Measurements from ENCODE around the gene IFRD2. TPM values are rescaled to one million over a fixed set of nuclear protein-coding genes. Genes with fewer than 3 reads are reported as not detected.

Gene IFRD2
- total and polyA plus RNA-seq, 2 of the 13 experiments (the other 11 are each of a cell fraction or from before 2014, with no cell fraction given), result 32.8 to 96.1 TPM

- DNase-seq (ENCODE audit: low spot score) (no peak), FAIRE-seq (no peak), ATAC-seq (no peak; the same call in 2 of the 3 replicates)
- in situ Hi-C loops (cut with HindIII; ENCODE audit: extremely low pct_ligation_motif_present, low pct_unique_long_range_greater_than_20kb), result loop anchor here (5.0 kb wide), 1 partner anchor 61 kb away; the partner anchor contains the start of gene HYAL2
- no TSS peak for BruUV-seq (replicated peaks)
- Histone ChIP-seq H4K20me1 (ENCODE audit: insufficient read depth, low read length) (no peaks in the 10 kb centered on the region), H3K9me3 (ENCODE audit: low read length) (no peaks in the 10 kb centered on the region), H3K79me2 (ENCODE audit: insufficient read depth, low read length) (peaks cover 12% of the 10 kb centered on the region), H3K4me3 (replicated peaks in 1 of 3; ENCODE audit: insufficient read depth in 1 of 3, low read depth in 2 of 3, low read length in 3 of 3) (peak overlapping the region; percentile 50 to 76 (median 62); a peak in 5 of 6 replicates), H3K4me1 (ENCODE audit: insufficient read depth, low read length) (peaks cover 67% of the 10 kb centered on the region), H3K27ac (ENCODE audit: extremely low read length, insufficient read depth, low read length) (peak overlapping the region; percentile 99), H3K27me3 (ENCODE audit: control insufficient read depth in 1 of 2, insufficient read depth in 2 of 2, low read length in 2 of 2) (no peaks in the 10 kb centered on the region), H3K4me2 (ENCODE audit: low read depth, low read length) (peak overlapping the region; percentile 97), H3K36me3 (replicated peaks in 1 of 2; ENCODE audit: control insufficient read depth in 1 of 2, insufficient read depth in 2 of 2, low read length in 2 of 2) (peaks cover 12 to 23% of the 10 kb centered on the region in 2 experiments), H3K9ac (ENCODE audit: insufficient read depth, low read depth, low read length) (peak overlapping the region; percentile 94), H2AFZ (ENCODE audit: low read length) (no peak overlapping the region)
- CTCF ChIA-PET (ENCODE audit: low intra/inter-chr PET ratio, low total read pairs), result interaction anchor here (1.2 to 3.0 kb wide), 2 partner anchors 9 to 12 kb away, joined by 3 to 81 read pairs; no protein-coding TSS in a partner anchor
- 0% methylated on average over 1 of the region's 5 CpGs for WGBS (ENCODE audit: low lambda C conversion rate)
- intact Hi-C loops (cut with micrococcal nuclease; ENCODE audit: unreplicated experiment), result loop anchor here (1.0 to 5.0 kb wide), 2 partner anchors 12 to 41 kb away; partner anchors contain the start of gene HYAL1
- POLR2A ChIA-PET, result interaction anchor here (1.4 to 8.0 kb wide), 15 partner anchors 10 to 76 kb away, joined by 4 to 155 read pairs (median 13); partner anchors contain the start of genes GNAI2, HYAL1, HYAL3 and IFRD2
- TF ChIP-seq ZNF367 (CRISPR knock-in tag; IDR thresholded peaks at IDR 0.05; ENCODE audit: borderline replicate concordance) (no peak), SPEN (CRISPR knock-in tag; IDR thresholded peaks at IDR 0.05; ENCODE audit: low read depth) (no peak), ZNF414 (CRISPR knock-in tag; IDR thresholded peaks at IDR 0.05) (no peak), THAP7 (CRISPR knock-in tag; IDR thresholded peaks at IDR 0.05) (0 out of 2 replicates have a peak, but pooled peaks have one; percentile 42), ZNF674 (CRISPR knock-in tag; IDR thresholded peaks at IDR 0.05; ENCODE audit: low read depth) (no peak), LCORL (IDR thresholded peaks at IDR 0.05) (no peak), LCORL (CRISPR knock-in tag; IDR thresholded peaks at IDR 0.05) (no peak), GABPA (IDR thresholded peaks at IDR 0.05; ENCODE audit: low read depth, low read length) (no peak), GABPA (CRISPR knock-in tag; IDR thresholded peaks at IDR 0.05; ENCODE audit: low read depth) (0 out of 2 replicates have a peak, but pooled peaks have one; percentile 7), NFKBIZ (CRISPR knock-in tag; IDR thresholded peaks at IDR 0.05) (no peak), POLR2AphosphoS5 (IDR thresholded peaks at IDR 0.05; ENCODE audit: low read depth, low read length) (no peak), MLXIP (CRISPR knock-in tag; IDR thresholded peaks at IDR 0.05; ENCODE audit: borderline replicate concordance) (no peak), ZNF564 (CRISPR knock-in tag; IDR thresholded peaks at IDR 0.05) (no peak), FOXO4 (CRISPR knock-in tag; conservative IDR thresholded peaks at IDR 0.05) (0 out of 2 replicates have a peak, but pooled peaks have one; percentile 81), ZNF660 (CRISPR knock-in tag; IDR thresholded peaks at IDR 0.05; ENCODE audit: borderline replicate concordance, low read depth) (no peak), MTF2 (CRISPR knock-in tag; IDR thresholded peaks at IDR 0.05; ENCODE audit: borderline replicate concordance) (no peak), ZSCAN9 (CRISPR knock-in tag; IDR thresholded peaks at IDR 0.05; ENCODE audit: borderline replicate concordance) (no peak), ZMAT5 (CRISPR knock-in tag; IDR thresholded peaks at IDR 0.05; ENCODE audit: borderline replicate concordance, low read depth) (no peak), ZNF101 (CRISPR knock-in tag; IDR thresholded peaks at IDR 0.05; ENCODE audit: borderline replicate concordance, low read depth) (no peak)
Measured at GRCh38 chr3:50260942-50261441, 31.2 kb downstream of the IFRD2 start.

Measured in HepG2 (cell line).